Measurements from ENCODE around the gene ZC3H12D.

DNA sequence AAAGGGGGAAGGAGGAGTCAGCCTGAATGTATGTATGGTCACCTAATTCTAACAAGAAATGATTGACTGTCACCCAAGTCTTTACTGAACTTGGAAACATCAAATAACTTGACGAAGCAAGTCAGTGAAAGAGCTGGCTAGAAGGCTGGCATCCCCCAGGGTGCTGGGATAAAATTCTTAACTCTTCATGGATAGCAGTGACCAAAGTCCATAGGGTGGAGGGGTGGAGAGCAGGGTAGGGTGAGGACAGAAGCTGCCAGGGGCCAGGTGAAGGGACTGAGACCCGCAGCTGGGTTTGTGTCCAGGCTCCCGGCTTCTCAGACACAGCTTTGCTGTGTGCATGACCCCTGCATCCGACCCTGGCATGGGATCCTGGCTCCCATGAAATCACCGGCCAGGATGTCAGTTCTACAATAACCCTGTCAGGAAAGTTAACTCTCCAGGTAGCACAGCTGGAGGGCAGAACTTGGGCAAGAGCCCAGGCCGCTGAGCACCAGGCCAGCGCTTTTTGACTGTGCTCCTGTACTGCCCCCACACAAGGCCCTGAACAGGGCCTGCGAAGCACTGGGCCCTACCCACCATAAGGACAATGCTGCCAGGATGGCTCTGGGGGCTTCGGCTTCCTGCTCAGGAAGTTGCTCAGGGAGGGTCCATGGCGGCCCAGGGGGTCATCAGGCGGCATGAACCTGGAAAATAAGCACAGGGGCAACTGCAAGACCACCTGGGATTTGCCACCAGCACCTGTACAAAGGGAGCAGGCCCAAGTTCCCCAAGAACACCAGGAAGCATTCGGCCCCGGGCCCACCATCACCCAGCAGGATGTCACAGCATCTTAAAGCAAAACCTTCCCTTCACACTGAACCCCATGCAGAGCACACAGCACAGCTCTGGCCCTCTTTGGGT, 32.5 kb downstream of the ZC3H12D start:
- TF ChIP-seq, protein P1, sequence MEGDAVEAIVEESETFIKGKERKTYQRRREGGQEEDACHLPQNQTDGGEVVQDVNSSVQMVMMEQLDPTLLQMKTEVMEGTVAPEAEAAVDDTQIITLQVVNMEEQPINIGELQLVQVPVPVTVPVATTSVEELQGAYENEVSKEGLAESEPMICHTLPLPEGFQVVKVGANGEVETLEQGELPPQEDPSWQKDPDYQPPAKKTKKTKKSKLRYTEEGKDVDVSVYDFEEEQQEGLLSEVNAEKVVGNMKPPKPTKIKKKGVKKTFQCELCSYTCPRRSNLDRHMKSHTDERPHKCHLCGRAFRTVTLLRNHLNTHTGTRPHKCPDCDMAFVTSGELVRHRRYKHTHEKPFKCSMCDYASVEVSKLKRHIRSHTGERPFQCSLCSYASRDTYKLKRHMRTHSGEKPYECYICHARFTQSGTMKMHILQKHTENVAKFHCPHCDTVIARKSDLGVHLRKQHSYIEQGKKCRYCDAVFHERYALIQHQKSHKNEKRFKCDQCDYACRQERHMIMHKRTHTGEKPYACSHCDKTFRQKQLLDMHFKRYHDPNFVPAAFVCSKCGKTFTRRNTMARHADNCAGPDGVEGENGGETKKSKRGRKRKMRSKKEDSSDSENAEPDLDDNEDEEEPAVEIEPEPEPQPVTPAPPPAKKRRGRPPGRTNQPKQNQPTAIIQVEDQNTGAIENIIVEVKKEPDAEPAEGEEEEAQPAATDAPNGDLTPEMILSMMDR (IDR thresholded peaks at IDR 0.05) = no peak
- TF ChIP-seq POLR2A (IDR thresholded peaks at IDR 0.05) = no peak

Measured in heart left ventricle (tissue), 13 donors.